ENCODE measurements around the gene ABCA7. TPM values are rescaled to one million over a fixed set of nuclear protein-coding genes. Genes with fewer than 3 reads are reported as not detected.
A peak's percentile ranks its signal among the peaks of the same experiment; 100 is the strongest.

Gene ABCA7
- total RNA-seq, 2 experiments from 2014 or later, result 92.7 to 95.1 TPM

GRCh38 chr19:1061987-1062386 is 22.1 kb downstream of the ABCA7 start:
- H3K27me3 Mint-ChIP-seq, result no peaks in the 10 kb centered on the region
- H3K27ac Mint-ChIP-seq, result no peak overlapping the region
- no peak overlapping the region for H3K4me3 Mint-ChIP-seq
- H3K36me3 Mint-ChIP-seq (ENCODE audit: low read depth), result peaks cover 8% of the 10 kb centered on the region
- CTCF ChIA-PET, result interaction anchor here (0.8 to 1.3 kb wide), 3 partner anchors 13 to 152 kb away, joined by 3 to 6 read pairs (median 3); no protein-coding TSS in a partner anchor
- peaks cover 49% of the 10 kb centered on the region for H3K4me1 Mint-ChIP-seq
- DNase-seq, result no peak
- POLR2A ChIA-PET, result interaction anchor here (1.1 kb wide), 1 partner anchor 17 kb away, joined by 4 read pairs; no protein-coding TSS in a partner anchor
- H3K9me3 Mint-ChIP-seq, result no peaks in the 10 kb centered on the region

- Mint-ChIP-seq H3K27me3 (no peaks in the 10 kb centered on the region), H3K36me3 (ENCODE audit: low read depth) (peaks cover 3% of the 10 kb centered on the region), H3K27ac (no peak overlapping the region), H3K9me3 (no peaks in the 10 kb centered on the region), H3K4me1 (peaks cover 43% of the 10 kb centered on the region), H3K4me3 (no peak overlapping the region)
- POLR2A ChIA-PET, result interaction anchor here (1.1 kb wide), 1 partner anchor 17 kb away, joined by 4 read pairs; no protein-coding TSS in a partner anchor
- CTCF ChIA-PET, result interaction anchor here (0.8 to 1.3 kb wide), 3 partner anchors 13 to 152 kb away, joined by 3 to 6 read pairs (median 3); no protein-coding TSS in a partner anchor
- no peak for DNase-seq
These were observed 22.6 kb downstream of the ABCA7 start for GRCh38 chr19:1062387-1063029.

GRCh38 chr19:1063030-1063908 is 23.4 kb downstream of the ABCA7 start:
- Mint-ChIP-seq H3K4me1 (peaks cover 37% of the 10 kb centered on the region), H3K27ac (no peak overlapping the region), H3K9me3 (no peaks in the 10 kb centered on the region), H3K27me3 (no peaks in the 10 kb centered on the region), H3K4me3 (no peak overlapping the region), H3K36me3 (ENCODE audit: low read depth) (peaks cover 5% of the 10 kb centered on the region)
- CTCF ChIA-PET, result interaction anchor here (0.8 to 4.6 kb wide), 4 partner anchors 12 to 151 kb away, joined by 3 to 56 read pairs (median 4); no protein-coding TSS in a partner anchor
- POLR2A ChIA-PET, result interaction anchor here (1.1 kb wide), 1 partner anchor 16 kb away, joined by 4 read pairs; no protein-coding TSS in a partner anchor
- DNase-seq, result peak; percentile 83

- Mint-ChIP-seq H3K36me3 (ENCODE audit: low read depth) (peaks cover 12% of the 10 kb centered on the region), H3K4me1 (peaks cover 37% of the 10 kb centered on the region), H3K9me3 (no peaks in the 10 kb centered on the region), H3K27me3 (no peaks in the 10 kb centered on the region), H3K27ac (no peak overlapping the region), H3K4me3 (no peak overlapping the region)
- CTCF ChIA-PET, result interaction anchor here (0.6 to 4.6 kb wide), 13 partner anchors 9 to 176 kb away, joined by 3 to 56 read pairs (median 4); no protein-coding TSS in a partner anchor
- DNase-seq, result no peak
- POLR2A ChIA-PET, result interaction anchor here (0.8 to 6.0 kb wide), 8 partner anchors 19 to 150 kb away, joined by 3 to 334 read pairs (median 5); partner anchors contain the start of genes CNN2, RNU6-2 and WDR18
These were observed 24.2 kb downstream of the ABCA7 start for GRCh38 chr19:1063909-1064660.

- Mint-ChIP-seq H3K4me1 (peaks cover 42% of the 10 kb centered on the region), H3K27me3 (no peaks in the 10 kb centered on the region), H3K36me3 (ENCODE audit: low read depth) (peaks cover 20% of the 10 kb centered on the region), H3K27ac (peak overlapping the region; percentile 51), H3K9me3 (no peaks in the 10 kb centered on the region), H3K4me3 (peak overlapping the region; percentile 47)
- peak; percentile 81 for DNase-seq
- ChIA-PET POLR2A (interaction anchor here (0.7 to 6.0 kb wide), 11 partner anchors 15 to 205 kb away, joined by 3 to 334 read pairs (median 4); partner anchors contain the start of genes ABCA7, CNN2, RNU6-2 and WDR18), CTCF (interaction anchor here (0.5 to 4.6 kb wide), 17 partner anchors 10 to 203 kb away, joined by 3 to 56 read pairs (median 4); partner anchors contain the start of gene RNU6-2)
These were observed 25.0 kb downstream of the ABCA7 start for GRCh38 chr19:1064661-1065605.

- no peak for DNase-seq
- POLR2A ChIA-PET, result interaction anchor here (0.7 to 6.0 kb wide), 8 partner anchors 16 to 204 kb away, joined by 3 to 334 read pairs (median 20); partner anchors contain the start of genes CNN2, GPX4, RNU6-2 and TMEM259
- H3K27me3 Mint-ChIP-seq, result no peaks in the 10 kb centered on the region
- peak overlapping the region; percentile 47 for H3K4me3 Mint-ChIP-seq
- H3K9me3 Mint-ChIP-seq, result no peaks in the 10 kb centered on the region
- H3K4me1 Mint-ChIP-seq, result peaks cover 45% of the 10 kb centered on the region
- peak overlapping the region; percentile 49 for H3K27ac Mint-ChIP-seq
- CTCF ChIA-PET, result interaction anchor here (1.2 to 4.6 kb wide), 3 partner anchors 10 to 29 kb away, joined by 3 to 56 read pairs (median 6); no protein-coding TSS in a partner anchor
- peaks cover 25% of the 10 kb centered on the region for H3K36me3 Mint-ChIP-seq (ENCODE audit: low read depth)
These were observed 25.8 kb downstream of the ABCA7 start for GRCh38 chr19:1065606-1066109.

GRCh38 chr19:1066251-1066747 is 26.4 kb downstream of the ABCA7 start:
- Mint-ChIP-seq H3K4me1 (peaks cover 45% of the 10 kb centered on the region), H3K36me3 (ENCODE audit: low read depth) (peaks cover 27% of the 10 kb centered on the region), H3K4me3 (peak overlapping the region; percentile 64), H3K9me3 (no peaks in the 10 kb centered on the region), H3K27ac (no peak overlapping the region), H3K27me3 (no peaks in the 10 kb centered on the region)
- ChIA-PET POLR2A (interaction anchor here (1.0 to 6.0 kb wide), 18 partner anchors 8 to 203 kb away, joined by 3 to 334 read pairs (median 10); partner anchors contain the start of genes ABCA7, CIRBP, CNN2 and GPX4), CTCF (interaction anchor here (0.8 to 4.6 kb wide), 7 partner anchors 9 to 200 kb away, joined by 3 to 56 read pairs (median 4); no protein-coding TSS in a partner anchor)
- no peak for DNase-seq

- Mint-ChIP-seq H3K27ac (peak within 1 kb of the TSS; percentile 92), H3K4me3 (peak within 1 kb of the TSS; percentile 97), H3K27me3 (no peaks in the 10 kb centered on the region), H3K36me3 (ENCODE audit: low read depth) (peaks cover 30% of the 10 kb centered on the region), H3K9me3 (no peaks in the 10 kb centered on the region), H3K4me1 (peaks cover 48% of the 10 kb centered on the region)
- CTCF ChIA-PET, result interaction anchor here (0.6 to 4.6 kb wide), 14 partner anchors 9 to 199 kb away, joined by 3 to 56 read pairs (median 4); partner anchors contain the start of genes ABCA7 and WDR18
- DNase-seq, result peak; percentile 88
- POLR2A ChIA-PET, result interaction anchor here (1.0 to 6.0 kb wide), 26 partner anchors 9 to 203 kb away, joined by 3 to 334 read pairs (median 7); partner anchors contain the start of genes ABCA7, CBARP, CIRBP and CNN2
These were observed 26.9 kb downstream of the ABCA7 start, which contains the start of gene ARHGAP45 for GRCh38 chr19:1066748-1067340. Gene ARHGAP45 (plus strand): TSS chr19:1067167. CDS start chr19:1067406, 239 bp downstream.

GRCh38 chr19:1067341-1067957 is 27.5 kb downstream of the ABCA7 start:
- H3K27me3 Mint-ChIP-seq, result no peaks in the 10 kb centered on the region
- H3K9me3 Mint-ChIP-seq, result no peaks in the 10 kb centered on the region
- H3K4me1 Mint-ChIP-seq, result peaks cover 54% of the 10 kb centered on the region
- H3K36me3 Mint-ChIP-seq (ENCODE audit: low read depth), result peaks cover 36% of the 10 kb centered on the region
- DNase-seq, result no peak
- peak overlapping the region; percentile 97 for H3K4me3 Mint-ChIP-seq
- ChIA-PET CTCF (interaction anchor here (0.6 to 4.6 kb wide), 15 partner anchors 8 to 199 kb away, joined by 3 to 56 read pairs (median 4); partner anchors contain the start of genes ABCA7 and WDR18), POLR2A (interaction anchor here (0.7 to 6.0 kb wide), 28 partner anchors 10 to 202 kb away, joined by 3 to 334 read pairs (median 6); partner anchors contain the start of genes ABCA7, CBARP, CIRBP and CNN2)
- H3K27ac Mint-ChIP-seq, result peak overlapping the region; percentile 92
